Mesangial cell (primary cell): Measurements from ENCODE around the gene SLC9A5. TPM values are rescaled to one million over a fixed set of nuclear protein-coding genes. Genes with fewer than 3 reads are reported as not detected.

Experiments used
- total RNA-seq: library from RNA; depleted of rRNA; stranded (reverse); fragments of >200 nt; gene quantifications from 2 replicates; pipeline ENCODE4 v1.2.3, GENCODE V29; 2015

SLC9A5 gene, protein sequence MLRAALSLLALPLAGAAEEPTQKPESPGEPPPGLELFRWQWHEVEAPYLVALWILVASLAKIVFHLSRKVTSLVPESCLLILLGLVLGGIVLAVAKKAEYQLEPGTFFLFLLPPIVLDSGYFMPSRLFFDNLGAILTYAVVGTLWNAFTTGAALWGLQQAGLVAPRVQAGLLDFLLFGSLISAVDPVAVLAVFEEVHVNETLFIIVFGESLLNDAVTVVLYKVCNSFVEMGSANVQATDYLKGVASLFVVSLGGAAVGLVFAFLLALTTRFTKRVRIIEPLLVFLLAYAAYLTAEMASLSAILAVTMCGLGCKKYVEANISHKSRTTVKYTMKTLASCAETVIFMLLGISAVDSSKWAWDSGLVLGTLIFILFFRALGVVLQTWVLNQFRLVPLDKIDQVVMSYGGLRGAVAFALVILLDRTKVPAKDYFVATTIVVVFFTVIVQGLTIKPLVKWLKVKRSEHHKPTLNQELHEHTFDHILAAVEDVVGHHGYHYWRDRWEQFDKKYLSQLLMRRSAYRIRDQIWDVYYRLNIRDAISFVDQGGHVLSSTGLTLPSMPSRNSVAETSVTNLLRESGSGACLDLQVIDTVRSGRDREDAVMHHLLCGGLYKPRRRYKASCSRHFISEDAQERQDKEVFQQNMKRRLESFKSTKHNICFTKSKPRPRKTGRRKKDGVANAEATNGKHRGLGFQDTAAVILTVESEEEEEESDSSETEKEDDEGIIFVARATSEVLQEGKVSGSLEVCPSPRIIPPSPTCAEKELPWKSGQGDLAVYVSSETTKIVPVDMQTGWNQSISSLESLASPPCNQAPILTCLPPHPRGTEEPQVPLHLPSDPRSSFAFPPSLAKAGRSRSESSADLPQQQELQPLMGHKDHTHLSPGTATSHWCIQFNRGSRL
- total RNA-seq = 0.33 and 0.51 TPM in 2 replicates

GRCh38 chr16:67248401-67249177 lies at the start of gene SLC9A5:
Gene SLC9A5 (plus strand): TSS chr16:67248979. CDS start chr16:67249015, 36 bp downstream.

GRCh38 chr16:67199011-67199807 lies 49.6 kb upstream of the SLC9A5 start, which contains the start of gene ELMO3:
Gene ELMO3 (plus strand): TSS chr16:67199131. CDS start chr16:67199327, 196 bp downstream.

GRCh38 chr16:67226804-67227566 lies 21.8 kb upstream of the SLC9A5 start, which contains the start of gene TMEM208:
Gene TMEM208 (plus strand): TSS chr16:67227130. CDS start chr16:67227219, 89 bp downstream.

GRCh38 chr16:67247192-67248072 lies 1.3 kb upstream of the SLC9A5 start, which contains the start of gene FHOD1:
Gene FHOD1 (minus strand): TSS chr16:67247481. CDS start chr16:67247410, 71 bp downstream.

GRCh38 chr16:67279296-67280089 lies 30.7 kb downstream of the SLC9A5 start, which contains the start of gene PLEKHG4:
Gene PLEKHG4 (plus strand): TSS chr16:67279532. CDS start chr16:67280045, 513 bp downstream.

Other genes starting within 250 kb of the SLC9A5 start
- gene CBFB, start 219.8 kb upstream of the SLC9A5 start, total RNA-seq = 27.5 and 70.4 TPM in 2 replicates
- gene PHAF1, start 139.0 kb upstream of the SLC9A5 start, total RNA-seq = 12.4 and 17.3 TPM in 2 replicates
- 5.7 and 13.3 TPM in 2 replicates for gene B3GNT9, start 98.0 kb upstream of the SLC9A5 start, total RNA-seq
- 14.7 and 21.8 TPM in 2 replicates for gene TRADD, start 89.1 kb upstream of the SLC9A5 start, total RNA-seq
- gene FBXL8, start 89.0 kb upstream of the SLC9A5 start, total RNA-seq = 5.7 and 18.8 TPM in 2 replicates
- 0.65 and 10.3 TPM in 2 replicates for gene HSF4, start 84.2 kb upstream of the SLC9A5 start, total RNA-seq
- 27.7 and 30.3 TPM in 2 replicates for gene NOL3, start 78.4 kb upstream of the SLC9A5 start, total RNA-seq
- gene MATCAP1, start 65.0 kb upstream of the SLC9A5 start, total RNA-seq = 6.2 and 16.0 TPM in 2 replicates
- gene EXOC3L1, start 58.8 kb upstream of the SLC9A5 start, total RNA-seq = 0.13 TPM in 1 of 2 replicates, not detected in the other
- 75.2 and 102 TPM in 2 replicates for gene E2F4, start 56.8 kb upstream of the SLC9A5 start, total RNA-seq
- 0.49 and 2.3 TPM in 2 replicates for gene ELMO3, start 49.8 kb upstream of the SLC9A5 start, total RNA-seq
- gene TMEM208, start 21.8 kb upstream of the SLC9A5 start, total RNA-seq = 44.3 and 45.6 TPM in 2 replicates
- 22.2 and 29.8 TPM in 2 replicates for gene FHOD1, start 1.5 kb upstream of the SLC9A5 start, total RNA-seq
- 8.8 and 16.4 TPM in 2 replicates for gene PLEKHG4, start 30.6 kb downstream of the SLC9A5 start, total RNA-seq
- 0.16 and 0.38 TPM in 2 replicates for gene KCTD19, start 77.8 kb downstream of the SLC9A5 start, total RNA-seq
- 0.16 TPM in 1 of 2 replicates, not detected in the other for gene LRRC36, start 77.8 kb downstream of the SLC9A5 start, total RNA-seq
- 2.0 and 2.9 TPM in 2 replicates for gene TPPP3, start 144.5 kb downstream of the SLC9A5 start, total RNA-seq
- gene ZDHHC1, start 167.5 kb downstream of the SLC9A5 start, total RNA-seq = 3.6 and 9.6 TPM in 2 replicates
- 0.38 and 0.98 TPM in 2 replicates for gene HSD11B2, start 182.1 kb downstream of the SLC9A5 start, total RNA-seq
- 125 and 135 TPM in 2 replicates for gene ATP6V0D1, start 232.2 kb downstream of the SLC9A5 start, total RNA-seq
- not detected in 2 replicates for gene AGRP, start 234.6 kb downstream of the SLC9A5 start, total RNA-seq